K562 (cell line): ENCODE results near the gene SESN2. TPM values are rescaled to one million over a fixed set of nuclear protein-coding genes. Genes with fewer than 3 reads are reported as not detected.
A peak's percentile ranks its signal among the peaks of the same experiment; 100 is the strongest.

ENCODE experiments used
- CSDE1 ChIP-seq, 2 experiments: fragments of 450-650 bp; IDR thresholded peaks; 2 replicates each; pipeline ENCODE4 v1.6.1; 2016; ENCODE audit warnings: mild to moderate bottlenecking in 1 of 2
- KDM4B ChIP-seq, 2 experiments: fragments of 450-650 bp in 1 of 2; sonication (generic) in 1 of 2; IDR thresholded peaks; 2 replicates each; pipeline ENCODE4 v1.6.1; 2016 to 2017; ENCODE audit warnings: borderline replicate concordance in 2 of 2, antibody characterized with exemption in 1 of 2, low read depth in 1 of 2, mild to moderate bottlenecking in 1 of 2
- ZNF12 ChIP-seq: sonication (generic); formaldehyde crosslinking; IDR thresholded peaks from 2 replicates; pipeline ENCODE4 v1.4.0; 2020; ENCODE audit warnings: mild to moderate bottlenecking, missing genetic modification reagents
- ZNF551 ChIP-seq: fragments of 250-450 bp; sonication (Bioruptor Pico); IDR thresholded peaks from 2 replicates; pipeline ENCODE4 v1.5.0; 2021; ENCODE audit warnings: mild to moderate bottlenecking, moderate library complexity
- polyA plus RNA-seq, 8 experiments: library from polyadenylated mRNA; depleted of rRNA in 4 of 8; stranded (reverse) in 5 of 8; unstranded in 3 of 8; fragments of >200 nt; fragmentation: Nextera tagmentation in 2 of 8; fragmentation: Illumina TruSeq in 1 of 8; extraction: Ambion mirVana in 2 of 8; extraction: Trizol in 1 of 8; gene quantifications; 2 replicates each; pipeline versions ENCODE4 v1.2.1 to v1.2.3, GENCODE V29; 2011 to 2014; ENCODE audit warnings: inconsistent platforms in 1 of 8, missing spikeins in 1 of 8
- total RNA-seq, 7 experiments: library from RNA; depleted of rRNA in 6 of 7; stranded (reverse); fragments of >200 nt in 6 of 7; fragmentation: Illumina TruSeq in 2 of 7; extraction: Trizol in 2 of 7; gene quantifications; 2 replicates each; pipeline versions ENCODE4 v1.2.1 to v1.2.3, GENCODE V29; 2011 to 2021; ENCODE audit warnings: low replicate concordance in 1 of 7
- TF ChIP-seq, protein P1 (sequence below): fragments of 450-650 bp; formaldehyde crosslinking; IDR thresholded peaks from 2 replicates; pipeline ENCODE4 v1.4.0; 2020; ENCODE audit warnings: mild to moderate bottlenecking
- TF ChIP-seq, protein P2 (sequence below): sonication (generic); formaldehyde crosslinking; IDR thresholded peaks from 2 replicates; pipeline ENCODE4 v1.8.1; 2023; ENCODE audit warnings: missing genetic modification reagents, mild to moderate bottlenecking, borderline replicate concordance
- TF ChIP-seq, protein P3 (sequence below): sonication (generic); formaldehyde crosslinking; IDR thresholded peaks from 2 replicates; pipeline ENCODE4 v1.8.0; 2022; ENCODE audit warnings: missing genetic modification reagents, mild to moderate bottlenecking, moderate library complexity, borderline replicate concordance

SESN2 gene
- total and polyA plus RNA-seq, 9 of the 15 experiments (the other 6 are each of a cell fraction or from before 2014, with no cell fraction given): 3.7 to 71.3 (median 16.8) TPM

DNA sequence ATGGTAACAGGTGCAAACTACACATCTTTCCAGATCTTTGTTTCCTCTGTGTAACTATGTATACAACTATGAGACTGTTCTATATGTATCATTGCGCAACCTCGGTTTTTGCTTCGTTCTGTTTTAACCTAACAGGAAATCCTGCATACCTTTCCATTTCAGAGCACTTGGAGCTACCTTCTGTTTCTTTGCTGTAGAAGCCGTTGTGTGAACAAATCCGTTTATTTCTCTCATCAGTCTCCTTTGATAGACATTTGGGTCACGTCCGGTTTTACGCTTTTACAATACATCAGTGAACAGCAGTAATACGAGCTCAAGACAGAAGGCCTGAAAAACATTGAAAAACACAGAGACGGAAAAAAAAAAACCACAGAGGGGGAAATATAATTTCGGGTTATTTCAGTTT, 12.9 kb upstream of the SESN2 start (continued):
- TF ChIP-seq, protein P1, sequence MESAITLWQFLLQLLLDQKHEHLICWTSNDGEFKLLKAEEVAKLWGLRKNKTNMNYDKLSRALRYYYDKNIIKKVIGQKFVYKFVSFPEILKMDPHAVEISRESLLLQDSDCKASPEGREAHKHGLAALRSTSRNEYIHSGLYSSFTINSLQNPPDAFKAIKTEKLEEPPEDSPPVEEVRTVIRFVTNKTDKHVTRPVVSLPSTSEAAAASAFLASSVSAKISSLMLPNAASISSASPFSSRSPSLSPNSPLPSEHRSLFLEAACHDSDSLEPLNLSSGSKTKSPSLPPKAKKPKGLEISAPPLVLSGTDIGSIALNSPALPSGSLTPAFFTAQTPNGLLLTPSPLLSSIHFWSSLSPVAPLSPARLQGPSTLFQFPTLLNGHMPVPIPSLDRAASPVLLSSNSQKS (CRISPR knock-in tag): no peak
- TF ChIP-seq, protein P2, sequence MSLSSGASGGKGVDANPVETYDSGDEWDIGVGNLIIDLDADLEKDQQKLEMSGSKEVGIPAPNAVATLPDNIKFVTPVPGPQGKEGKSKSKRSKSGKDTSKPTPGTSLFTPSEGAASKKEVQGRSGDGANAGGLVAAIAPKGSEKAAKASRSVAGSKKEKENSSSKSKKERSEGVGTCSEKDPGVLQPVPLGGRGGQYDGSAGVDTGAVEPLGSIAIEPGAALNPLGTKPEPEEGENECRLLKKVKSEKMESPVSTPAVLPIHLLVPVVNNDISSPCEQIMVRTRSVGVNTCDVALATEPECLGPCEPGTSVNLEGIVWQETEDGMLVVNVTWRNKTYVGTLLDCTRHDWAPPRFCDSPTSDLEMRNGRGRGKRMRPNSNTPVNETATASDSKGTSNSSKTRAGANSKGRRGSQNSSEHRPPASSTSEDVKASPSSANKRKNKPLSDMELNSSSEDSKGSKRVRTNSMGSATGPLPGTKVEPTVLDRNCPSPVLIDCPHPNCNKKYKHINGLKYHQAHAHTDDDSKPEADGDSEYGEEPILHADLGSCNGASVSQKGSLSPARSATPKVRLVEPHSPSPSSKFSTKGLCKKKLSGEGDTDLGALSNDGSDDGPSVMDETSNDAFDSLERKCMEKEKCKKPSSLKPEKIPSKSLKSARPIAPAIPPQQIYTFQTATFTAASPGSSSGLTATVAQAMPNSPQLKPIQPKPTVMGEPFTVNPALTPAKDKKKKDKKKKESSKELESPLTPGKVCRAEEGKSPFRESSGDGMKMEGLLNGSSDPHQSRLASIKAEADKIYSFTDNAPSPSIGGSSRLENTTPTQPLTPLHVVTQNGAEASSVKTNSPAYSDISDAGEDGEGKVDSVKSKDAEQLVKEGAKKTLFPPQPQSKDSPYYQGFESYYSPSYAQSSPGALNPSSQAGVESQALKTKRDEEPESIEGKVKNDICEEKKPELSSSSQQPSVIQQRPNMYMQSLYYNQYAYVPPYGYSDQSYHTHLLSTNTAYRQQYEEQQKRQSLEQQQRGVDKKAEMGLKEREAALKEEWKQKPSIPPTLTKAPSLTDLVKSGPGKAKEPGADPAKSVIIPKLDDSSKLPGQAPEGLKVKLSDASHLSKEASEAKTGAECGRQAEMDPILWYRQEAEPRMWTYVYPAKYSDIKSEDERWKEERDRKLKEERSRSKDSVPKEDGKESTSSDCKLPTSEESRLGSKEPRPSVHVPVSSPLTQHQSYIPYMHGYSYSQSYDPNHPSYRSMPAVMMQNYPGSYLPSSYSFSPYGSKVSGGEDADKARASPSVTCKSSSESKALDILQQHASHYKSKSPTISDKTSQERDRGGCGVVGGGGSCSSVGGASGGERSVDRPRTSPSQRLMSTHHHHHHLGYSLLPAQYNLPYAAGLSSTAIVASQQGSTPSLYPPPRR (CRISPR knock-in tag): 0 out of 2 replicates have a peak, but pooled peaks have one; percentile 42
- TF ChIP-seq ZNF551 (CRISPR knock-in tag): no peak
- TF ChIP-seq KDM4B (IDR thresholded peaks at IDR 0.05; ENCODE audit: borderline replicate concordance in 2 of 2, low read depth in 1 of 2): no peak
- TF ChIP-seq, protein P3, sequence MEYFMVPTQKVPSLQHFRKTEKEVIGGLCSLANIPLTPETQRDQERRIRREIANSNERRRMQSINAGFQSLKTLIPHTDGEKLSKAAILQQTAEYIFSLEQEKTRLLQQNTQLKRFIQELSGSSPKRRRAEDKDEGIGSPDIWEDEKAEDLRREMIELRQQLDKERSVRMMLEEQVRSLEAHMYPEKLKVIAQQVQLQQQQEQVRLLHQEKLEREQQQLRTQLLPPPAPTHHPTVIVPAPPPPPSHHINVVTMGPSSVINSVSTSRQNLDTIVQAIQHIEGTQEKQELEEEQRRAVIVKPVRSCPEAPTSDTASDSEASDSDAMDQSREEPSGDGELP (CRISPR knock-in tag): no peak
- no peak for TF ChIP-seq ZNF12 (CRISPR knock-in tag)
- TF ChIP-seq CSDE1 (IDR thresholded peaks at IDR 0.05): 0 out of 4 replicates have a peak, but pooled peaks of 1 of the 2 experiments have one; percentile 5
